Fibroblast of mammary gland (primary cell): Measurements from ENCODE around the gene TMEM175.

Experiments
- DNase-seq: peaks from one replicate; pipeline ENCODE4 v3.0.0-alpha.2; 2010; ENCODE audit warnings: low read depth
- H3K4me3 ChIP-seq: 2 replicates; pipeline ENCODE4 v1.5.1; 2011; ENCODE audit warnings: low read depth, mild to moderate bottlenecking, low read length, moderate library complexity; ENCODE audit not compliant: control insufficient read depth
- CTCF ChIP-seq: conservative IDR thresholded peaks from 2 replicates; pipeline ENCODE4 v1.5.1; 2011; ENCODE audit warnings: low read depth, low read length, inconsistent platforms; ENCODE audit not compliant: control insufficient read depth, insufficient read depth

The TMEM175 gene

DNA sequence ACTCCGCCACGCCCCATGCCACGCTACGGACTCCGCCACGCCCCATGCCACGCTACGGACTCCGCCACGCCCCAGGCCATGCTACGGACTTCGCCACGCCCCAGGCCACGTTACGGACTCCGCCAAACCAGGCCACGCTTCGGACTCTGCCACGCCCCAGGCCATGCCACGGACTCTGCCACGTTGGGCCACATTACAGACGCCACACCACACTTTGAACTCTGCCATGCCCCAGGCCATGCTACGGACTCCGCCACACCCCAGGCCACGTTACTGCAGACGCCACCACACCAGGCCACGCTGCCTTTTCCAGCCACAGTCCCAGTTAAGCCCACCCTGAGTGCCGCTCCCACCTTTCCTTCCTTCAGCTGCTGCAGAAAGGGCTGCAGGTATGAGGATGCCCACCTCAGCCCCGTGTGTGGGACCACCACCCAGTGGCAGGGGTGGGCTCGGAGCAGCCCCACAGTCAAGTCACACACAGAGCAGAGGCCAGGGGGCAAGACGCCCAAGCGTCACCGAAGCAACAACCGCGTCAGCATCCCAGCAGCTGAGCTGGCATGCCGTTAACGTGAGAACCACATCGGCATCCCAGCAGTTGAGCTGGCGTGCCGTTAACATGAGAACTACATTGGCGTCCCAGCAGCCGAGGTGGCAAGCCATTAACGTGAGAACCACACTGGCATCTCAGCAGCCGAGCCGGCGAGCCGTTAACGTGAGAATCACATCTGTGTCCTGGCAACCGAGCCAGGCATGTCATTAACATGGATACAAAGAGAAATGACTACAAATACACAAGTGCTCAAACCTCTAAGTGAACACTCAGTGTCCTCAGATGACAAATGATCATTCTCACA, 26.5 kb upstream of the TMEM175 start:
- H3K4me3 ChIP-seq = no peak overlapping the region
- no peak for DNase-seq
- TF ChIP-seq CTCF = no peak

- H3K4me3 ChIP-seq = no peak overlapping the region
- DNase-seq = no peak
- no peak for TF ChIP-seq CTCF
Observed at GRCh38 chr4:906339-907102, 25.7 kb upstream of the TMEM175 start.

- no peak for DNase-seq
- TF ChIP-seq CTCF = no peak
- no peak overlapping the region for H3K4me3 ChIP-seq
Observed at GRCh38 chr4:907103-907400, 25.2 kb upstream of the TMEM175 start.

DNA sequence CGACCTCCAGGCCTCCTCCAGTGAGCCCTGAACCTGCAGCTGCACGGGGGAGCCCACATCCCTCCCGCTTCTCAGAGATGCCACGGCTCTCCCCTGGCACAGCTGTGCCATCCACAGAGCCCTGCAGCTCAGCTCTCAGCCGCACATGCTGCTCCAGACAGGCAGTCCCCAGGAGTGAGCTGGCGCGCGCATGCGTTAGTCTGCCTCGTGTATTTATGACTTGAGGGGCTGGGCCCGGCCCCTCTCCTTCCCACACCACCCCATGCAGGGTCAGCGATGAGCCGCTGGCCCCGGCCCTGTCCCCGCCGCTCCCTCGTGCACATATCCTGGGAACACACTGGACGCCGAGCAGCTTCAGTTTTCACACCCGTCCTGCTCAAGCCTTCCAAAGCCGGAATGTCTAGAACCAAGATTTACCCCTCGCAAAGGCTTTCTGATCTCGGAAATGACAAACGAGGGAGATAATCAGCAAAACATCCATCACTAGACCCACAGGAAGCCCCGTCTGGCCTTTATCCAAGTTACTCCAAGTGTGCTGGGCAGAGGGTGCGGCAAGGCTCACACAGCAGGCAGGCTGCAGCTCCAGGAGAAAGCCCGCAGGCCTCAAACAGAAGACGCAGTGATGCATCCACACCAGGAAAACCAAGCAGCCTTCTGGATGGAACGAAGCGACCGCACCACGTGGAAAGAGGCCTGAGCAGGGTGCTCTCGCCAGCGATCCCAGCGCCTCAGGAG, 24.4 kb upstream of the TMEM175 start:
- no peak for TF ChIP-seq CTCF
- DNase-seq = no peak
- H3K4me3 ChIP-seq = no peak overlapping the region

DNA sequence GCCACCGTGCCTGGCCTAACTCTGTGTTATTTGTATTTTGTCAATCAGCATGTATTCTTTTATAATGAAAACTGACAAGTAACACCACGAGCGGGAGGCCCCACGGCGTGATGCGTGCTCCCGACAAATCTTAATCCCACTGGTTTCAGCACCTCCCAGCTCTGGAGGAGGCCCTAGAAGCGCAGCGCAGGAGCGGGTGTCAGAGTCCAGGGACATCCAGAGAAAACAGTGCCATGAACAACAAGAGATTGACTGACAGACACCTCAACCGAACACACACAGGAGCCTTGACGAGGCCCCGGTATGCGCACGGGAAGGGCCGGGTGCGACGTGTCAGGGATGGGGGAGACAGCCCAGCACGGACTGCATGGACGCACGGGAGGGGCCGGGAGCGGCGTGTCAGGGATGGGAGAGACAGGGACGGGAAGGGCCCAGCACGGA, 23.1 kb upstream of the TMEM175 start:
- no peak for DNase-seq
- no peak overlapping the region for H3K4me3 ChIP-seq
- no peak for TF ChIP-seq CTCF

DNA sequence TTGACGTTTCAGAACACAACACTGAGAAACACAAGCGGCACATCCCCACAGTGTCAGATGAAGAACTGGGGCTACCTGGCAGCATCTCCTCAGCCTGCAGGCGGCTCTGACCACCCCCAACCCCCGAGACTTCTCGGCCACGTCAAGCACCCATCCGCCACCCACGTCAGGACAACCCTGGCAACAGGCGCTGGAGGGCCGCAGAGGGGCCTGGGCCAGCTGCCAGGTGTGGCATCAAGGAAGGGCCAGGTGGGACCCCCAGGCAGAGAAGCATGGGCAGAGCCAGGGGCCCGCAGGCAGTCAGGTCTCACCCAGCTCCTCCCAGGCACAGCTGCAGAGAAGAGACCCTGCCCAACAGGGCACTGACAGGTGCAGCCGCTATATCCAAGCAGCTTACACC, 22.4 kb upstream of the TMEM175 start:
- TF ChIP-seq CTCF = no peak
- DNase-seq = no peak

More for the DNA sequence above, 22.4 kb upstream of the TMEM175 start:
- H3K4me3 ChIP-seq = no peak overlapping the region
